IMR-90 (cell line): ENCODE results near the gene CFAP210. TPM values are rescaled to one million over a fixed set of nuclear protein-coding genes. Genes with fewer than 3 reads are reported as not detected.

ENCODE experiments used
- ATAC-seq: fragments of 200-7000 bp; cut with Tn5 transposase; 2 replicates; pipeline ENCODE4 v1.9.1; 2020; ENCODE audit warnings: low read depth, mild to moderate bottlenecking, moderate library complexity
- BruUV-seq: library from RNA; stranded (reverse); fragments of 400-500 nt; replicated peaks from 2 replicates; lab custom pipeline; 2021; lab: Mats Ljungman, UMichigan
- CTCF ChIA-PET: fragments of 300-600 bp; formaldehyde crosslinking; extraction: SDS; loops from one replicate; lab custom pipeline; 2021; ENCODE audit warnings: antibody characterized with exemption; lab: Yijun Ruan, JAX
- POLR2A ChIA-PET: fragments of 300-600 bp; sonication (Branson Sonifier 250); formaldehyde crosslinking; loops from one replicate; lab custom pipeline; 2022; ENCODE audit warnings: antibody characterized with exemption; ENCODE audit not compliant: unreplicated experiment; lab: Charles Lee
- DNase-seq: peaks from one replicate; pipeline ENCODE4 v3.0.0; 2013
- H2AFZ ChIP-seq: replicated peaks from 2 replicates; pipeline ENCODE3; 2013; ENCODE audit warnings: low read length, mild to moderate bottlenecking; ENCODE audit not compliant: poor library complexity
- H2AK5ac ChIP-seq: 2 replicates; pipeline ENCODE4 v1.6.1; 2013; ENCODE audit warnings: low read depth, low read length, inconsistent platforms
- H2AK9ac ChIP-seq: replicated peaks from 2 replicates; pipeline ENCODE3; 2013; ENCODE audit warnings: mild to moderate bottlenecking, low read depth, low read length, moderate library complexity; ENCODE audit not compliant: poor library complexity
- H2BK120ac ChIP-seq: 2 replicates; pipeline ENCODE4 v1.6.1; 2013; ENCODE audit warnings: low read depth, low read length, inconsistent platforms
- H2BK15ac ChIP-seq: 3 replicates; pipeline ENCODE4 v1.6.1; 2013; ENCODE audit warnings: low read depth, low read length, inconsistent platforms
- H2BK20ac ChIP-seq: 2 replicates; pipeline ENCODE4 v1.6.1; 2013; ENCODE audit warnings: low read depth, mild to moderate bottlenecking, inconsistent platforms, low read length, moderate library complexity
- H2BK5ac ChIP-seq: 2 replicates; pipeline ENCODE4 v1.6.1; 2013; ENCODE audit warnings: mild to moderate bottlenecking, low read depth, low read length, inconsistent platforms; ENCODE audit not compliant: poor library complexity, severe bottlenecking
- H3K14ac ChIP-seq: replicated peaks from 2 replicates; pipeline ENCODE4 v1.6.1; 2013; ENCODE audit warnings: low read depth, low read length, inconsistent platforms
- H3K18ac ChIP-seq: 2 replicates; pipeline ENCODE4 v1.6.1; 2013; ENCODE audit warnings: low read depth, low read length, control low read depth
- H3K23ac ChIP-seq: 2 replicates; pipeline ENCODE4 v1.6.1; 2013; ENCODE audit warnings: low read depth, low read length, inconsistent platforms
- H3K27ac ChIP-seq: 2 replicates; pipeline ENCODE4 v1.5.1; 2013; ENCODE audit warnings: mild to moderate bottlenecking, control low read depth, low read length; ENCODE audit not compliant: insufficient read depth
- H3K27me3 ChIP-seq: 2 replicates; pipeline ENCODE4 v1.6.1; 2013; ENCODE audit warnings: low read length; ENCODE audit not compliant: control insufficient read depth, insufficient read depth
- H3K36me3 ChIP-seq: 2 replicates; pipeline ENCODE4 v1.6.1; 2013; ENCODE audit warnings: low read length, mixed read lengths; ENCODE audit not compliant: control insufficient read depth, insufficient read depth
- H3K4ac ChIP-seq: 2 replicates; pipeline ENCODE4 v1.6.1; 2013; ENCODE audit warnings: low read depth, low read length, inconsistent platforms
- H3K4me1 ChIP-seq: 2 replicates; pipeline ENCODE4 v1.6.1; 2013; ENCODE audit warnings: low read length, mixed read lengths; ENCODE audit not compliant: control insufficient read depth, insufficient read depth
- H3K4me2 ChIP-seq: 2 replicates; pipeline ENCODE4 v1.6.1; 2013; ENCODE audit warnings: low read depth, mild to moderate bottlenecking, control low read depth, low read length, moderate library complexity
- H3K4me3 ChIP-seq: 2 replicates; pipeline ENCODE4 v1.5.1; 2013; ENCODE audit warnings: low read depth, mild to moderate bottlenecking, control low read depth, low read length, moderate library complexity; ENCODE audit not compliant: insufficient read depth
- H3K56ac ChIP-seq: 2 replicates; pipeline ENCODE4 v1.6.1; 2013; ENCODE audit warnings: low read length, inconsistent platforms; ENCODE audit not compliant: insufficient read depth; ENCODE audit errors: extremely low read depth
- H3K79me1 ChIP-seq, 2 experiments: 2 replicates each; pipeline ENCODE4 v1.6.1; 2013; ENCODE audit warnings: low read length in 2 of 2, inconsistent platforms in 1 of 2, low read depth in 1 of 2
- H3K9ac ChIP-seq: 2 replicates; pipeline ENCODE4 v1.6.1; 2013; ENCODE audit warnings: low read depth, low read length, control low read depth
- H3K9me1 ChIP-seq: 2 replicates; pipeline ENCODE4 v1.6.1; 2013; ENCODE audit warnings: low read length, inconsistent platforms; ENCODE audit not compliant: insufficient read depth
- H3K9me3 ChIP-seq: 2 replicates; pipeline ENCODE4 v1.6.1; 2013; ENCODE audit warnings: low read length; ENCODE audit not compliant: control insufficient read depth, insufficient read depth
- H4K20me1 ChIP-seq: 2 replicates; pipeline ENCODE4 v1.6.1; 2013; ENCODE audit warnings: low read length, inconsistent platforms; ENCODE audit not compliant: insufficient read depth
- H4K5ac ChIP-seq: 2 replicates; pipeline ENCODE4 v1.6.1; 2013; ENCODE audit warnings: mild to moderate bottlenecking, low read depth, low read length, control low read depth
- H4K8ac ChIP-seq, 2 experiments: 2 replicates each; pipeline ENCODE4 v1.6.1; 2013; ENCODE audit warnings: low read depth in 2 of 2, low read length in 2 of 2, control low read depth in 1 of 2, inconsistent platforms in 1 of 2
- H4K91ac ChIP-seq: 2 replicates; pipeline ENCODE4 v1.6.1; 2013; ENCODE audit warnings: low read depth, low read length, inconsistent platforms; ENCODE audit not compliant: insufficient read depth
- CEBPB ChIP-seq: IDR thresholded peaks from 2 replicates; pipeline ENCODE4 v1.6.1; 2012; ENCODE audit warnings: low read depth, low read length, improper control_type of control experiment
- CHD1 ChIP-seq: IDR thresholded peaks from 2 replicates; pipeline ENCODE4 v1.6.1; 2012; ENCODE audit warnings: low read depth, low read length, improper control_type of control experiment
- FOS ChIP-seq: fragments of 150-350 bp; IDR thresholded peaks from 2 replicates; pipeline ENCODE4 v1.6.1; 2016; ENCODE audit warnings: low read depth, low read length
- MAFK ChIP-seq: IDR thresholded peaks from 2 replicates; pipeline ENCODE4 v1.6.1; 2012; ENCODE audit warnings: low read depth, low read length, improper control_type of control experiment
- WGBS, 2 experiments: methylation state at CpG; one replicate each; pipeline versions ENCODE4 v1.1.5 to v1.1.7; 2013; ENCODE audit warnings: missing lambda C conversion rate in 2 of 2; ENCODE audit not compliant: insufficient read length in 1 of 2; ENCODE audit errors: extremely low coverage in 2 of 2; 5-methylcytosine and 5-hydroxymethylcytosine counted together
- dilution Hi-C: fragments of 300-500 bp; cut with HindIII; formaldehyde crosslinking; loops from one replicate; pipeline ENCODE4 v1.14.3; 2018; ENCODE audit warnings: low sequenced_read_pairs; ENCODE audit not compliant: unreplicated experiment
- in situ Hi-C: fragments of 300-500 bp; cut with MboI; formaldehyde crosslinking; loops from 3 replicates; pipeline ENCODE4 v1.14.3; 2019; ENCODE audit warnings: low sequenced_read_pairs, inconsistent platforms, mixed read lengths
- intact Hi-C: fragments of 100-400 bp; cut with micrococcal nuclease; formaldehyde crosslinking; loops from 2 replicates; pipeline ENCODE4 v1.10.0; 2022
- polyA plus RNA-seq, 3 experiments: library from polyadenylated mRNA; depleted of rRNA; stranded (reverse); fragments of >200 nt; gene quantifications; 2 replicates each; pipeline ENCODE4 v1.2.3, GENCODE V29; 2012; ENCODE audit warnings: low replicate concordance in 1 of 3
- total RNA-seq: library from RNA; depleted of rRNA; stranded (reverse); fragments of >200 nt; gene quantifications from 2 replicates; pipeline ENCODE4 v1.2.3, GENCODE V29; 2012

Gene CFAP210
- total and polyA plus RNA-seq, 2 of the 4 experiments (the other 2 are of a cell fraction) = not detected

- WGBS, 2 experiments = no CpG with 5 or more reads among the region's 1 CpG
- Histone ChIP-seq H4K91ac (no peak overlapping the region), H2BK20ac (no peak overlapping the region), H3K9ac (no peak overlapping the region), H3K79me1 (no peaks in the 10 kb centered on the region), H2BK120ac (no peak overlapping the region), H3K23ac (no peak overlapping the region), H3K14ac (no peak overlapping the region), H3K9me3 (no peaks in the 10 kb centered on the region), H3K4ac (no peak overlapping the region), H3K27me3 (peaks cover 1% of the 10 kb centered on the region; the same call in 1 of the 2 replicates), H3K36me3 (no peaks in the 10 kb centered on the region), H4K5ac (no peak overlapping the region), H3K4me3 (no peak overlapping the region), H2AFZ (no peak overlapping the region), H3K4me1 (no peaks in the 10 kb centered on the region), H4K8ac (no peak overlapping the region), H3K18ac (no peak overlapping the region), H3K9me1 (no peaks in the 10 kb centered on the region), H3K56ac (no peak overlapping the region), H2BK15ac (no peak overlapping the region), H2AK9ac (no peak overlapping the region), H3K4me2 (no peak overlapping the region), H4K20me1 (no peaks in the 10 kb centered on the region), H2AK5ac (no peak overlapping the region), H2BK5ac (no peak overlapping the region), H3K27ac (no peak overlapping the region)
- ATAC-seq = no peak
- BruUV-seq = no TSS peak
- intact Hi-C loops (no loop called here), in situ Hi-C loops (no loop called here), dilution Hi-C loops (no loop called here)
- ChIA-PET POLR2A (no interaction called here), CTCF (no interaction called here)
- TF ChIP-seq FOS (no peak), MAFK (no peak), CHD1 (no peak), CEBPB (no peak)
- no peak for DNase-seq
These were observed 35.3 kb downstream of the CFAP210 start for GRCh38 chr2:169658877-169659276.
